ENCODE measurements around the gene MTM1.

Gene MTM1

GRCh38 chrX:150602743-150603142 is 34.3 kb downstream of the MTM1 start:
- no peak for DNase-seq (ENCODE audit: low read depth in 2 of 2)

- no peak for DNase-seq (ENCODE audit: low read depth in 2 of 2)
Measured at GRCh38 chrX:150605603-150606002, 37.2 kb downstream of the MTM1 start.

GRCh38 chrX:150607201-150607600 is 38.8 kb downstream of the MTM1 start:
- DNase-seq (ENCODE audit: low read depth in 2 of 2) = no peak

- DNase-seq (ENCODE audit: low read depth in 2 of 2) = no peak
Measured at GRCh38 chrX:150610043-150610442, 41.6 kb downstream of the MTM1 start.

- no peak for DNase-seq (ENCODE audit: low read depth in 2 of 2)
Measured at GRCh38 chrX:150610446-150610845, 42.0 kb downstream of the MTM1 start.

GRCh38 chrX:150615356-150615755 is 46.9 kb downstream of the MTM1 start:
- no peak for DNase-seq (ENCODE audit: low read depth in 2 of 2)

- DNase-seq (ENCODE audit: low read depth in 2 of 2) = no peak
Measured at GRCh38 chrX:150616179-150616862, 47.9 kb downstream of the MTM1 start.

GRCh38 chrX:150616863-150617198 is 48.4 kb downstream of the MTM1 start:
- no peak for DNase-seq (ENCODE audit: low read depth in 2 of 2)

GRCh38 chrX:150621652-150622051 is 53.2 kb downstream of the MTM1 start:
- no peak for DNase-seq (ENCODE audit: low read depth in 2 of 2)

GRCh38 chrX:150623583-150623982 is 55.2 kb downstream of the MTM1 start:
- no peak for DNase-seq (ENCODE audit: low read depth in 2 of 2)

- DNase-seq (ENCODE audit: low read depth in 2 of 2) = no peak
Measured at GRCh38 chrX:150625097-150625496, 56.7 kb downstream of the MTM1 start.

GRCh38 chrX:150625875-150626274 is 57.5 kb downstream of the MTM1 start:
- DNase-seq (ENCODE audit: low read depth in 2 of 2) = no peak

GRCh38 chrX:150627957-150628356 is 59.5 kb downstream of the MTM1 start:
- no peak for DNase-seq (ENCODE audit: low read depth in 2 of 2)

GRCh38 chrX:150635952-150636351 is 67.5 kb downstream of the MTM1 start:
- DNase-seq (ENCODE audit: low read depth in 2 of 2) = no peak

- no peak for DNase-seq (ENCODE audit: low read depth in 2 of 2)
Measured at GRCh38 chrX:150642423-150642822, 74.0 kb downstream of the MTM1 start.

GRCh38 chrX:150643271-150643670 is 74.8 kb downstream of the MTM1 start:
- no peak for DNase-seq (ENCODE audit: low read depth in 2 of 2)

- DNase-seq (ENCODE audit: low read depth in 2 of 2) = no peak
Measured at GRCh38 chrX:150643958-150644357, 75.5 kb downstream of the MTM1 start.

- DNase-seq (ENCODE audit: low read depth in 2 of 2) = no peak
Measured at GRCh38 chrX:150644422-150644821, 76.0 kb downstream of the MTM1 start.

GRCh38 chrX:150647331-150647730 is 78.9 kb downstream of the MTM1 start:
- DNase-seq (ENCODE audit: low read depth in 2 of 2) = no peak

GRCh38 chrX:150648296-150648940 is 80.0 kb downstream of the MTM1 start:
- DNase-seq (ENCODE audit: low read depth in 2 of 2) = no peak

GRCh38 chrX:150649096-150649870 is 80.9 kb downstream of the MTM1 start:
- DNase-seq (ENCODE audit: low read depth in 2 of 2) = no peak

- no peak for DNase-seq (ENCODE audit: low read depth in 2 of 2)
Measured at GRCh38 chrX:150651906-150652305, 83.5 kb downstream of the MTM1 start.

- DNase-seq (ENCODE audit: low read depth in 2 of 2) = no peak
Measured at GRCh38 chrX:150655788-150656187, 87.4 kb downstream of the MTM1 start.

Measured in stimulated activated CD8-positive, alpha-beta memory T cell treated with anti-CD3 and anti-CD28 coated beads, Interleukin-2, amount 100 ng/mL, for 48 hours (primary cell).